ENCODE results near the gene CHIT1. TPM values are rescaled to one million over a fixed set of nuclear protein-coding genes. Genes with fewer than 3 reads are reported as not detected.

The CHIT1 gene
- total RNA-seq, 4 donors from 2014 or later: 0.49 to 244 (median 5.6) TPM

GRCh38 chr1:203270448-203270847 lies 41.0 kb upstream of the CHIT1 start:
- TF ChIP-seq, protein P1, sequence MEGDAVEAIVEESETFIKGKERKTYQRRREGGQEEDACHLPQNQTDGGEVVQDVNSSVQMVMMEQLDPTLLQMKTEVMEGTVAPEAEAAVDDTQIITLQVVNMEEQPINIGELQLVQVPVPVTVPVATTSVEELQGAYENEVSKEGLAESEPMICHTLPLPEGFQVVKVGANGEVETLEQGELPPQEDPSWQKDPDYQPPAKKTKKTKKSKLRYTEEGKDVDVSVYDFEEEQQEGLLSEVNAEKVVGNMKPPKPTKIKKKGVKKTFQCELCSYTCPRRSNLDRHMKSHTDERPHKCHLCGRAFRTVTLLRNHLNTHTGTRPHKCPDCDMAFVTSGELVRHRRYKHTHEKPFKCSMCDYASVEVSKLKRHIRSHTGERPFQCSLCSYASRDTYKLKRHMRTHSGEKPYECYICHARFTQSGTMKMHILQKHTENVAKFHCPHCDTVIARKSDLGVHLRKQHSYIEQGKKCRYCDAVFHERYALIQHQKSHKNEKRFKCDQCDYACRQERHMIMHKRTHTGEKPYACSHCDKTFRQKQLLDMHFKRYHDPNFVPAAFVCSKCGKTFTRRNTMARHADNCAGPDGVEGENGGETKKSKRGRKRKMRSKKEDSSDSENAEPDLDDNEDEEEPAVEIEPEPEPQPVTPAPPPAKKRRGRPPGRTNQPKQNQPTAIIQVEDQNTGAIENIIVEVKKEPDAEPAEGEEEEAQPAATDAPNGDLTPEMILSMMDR (IDR thresholded peaks at IDR 0.05; ENCODE audit: low read depth): no peak

DNA sequence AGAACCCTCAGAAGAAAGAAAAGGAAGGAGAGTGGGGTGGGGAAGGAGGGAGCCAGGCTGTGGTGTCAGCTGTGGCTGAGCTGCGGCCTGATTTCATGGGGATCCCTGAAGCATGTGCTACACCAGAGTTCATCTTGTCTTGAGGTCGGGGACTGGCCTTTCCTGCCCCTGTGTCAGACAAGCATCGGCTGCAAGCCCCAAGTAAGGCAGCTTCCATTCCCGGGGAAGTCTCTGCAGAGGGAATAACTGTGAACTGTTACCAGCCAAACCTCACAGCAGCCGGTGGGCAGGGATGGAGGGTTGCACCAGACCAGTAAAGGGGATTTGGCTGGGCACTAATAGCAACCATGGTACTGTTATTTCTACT lies 40.2 kb upstream of the CHIT1 start:
- TF ChIP-seq, protein P1 (IDR thresholded peaks at IDR 0.05; ENCODE audit: low read depth): no peak

GRCh38 chr1:203268901-203269653 lies 39.6 kb upstream of the CHIT1 start:
- TF ChIP-seq, protein P1 (IDR thresholded peaks at IDR 0.05; ENCODE audit: low read depth): no peak

DNA sequence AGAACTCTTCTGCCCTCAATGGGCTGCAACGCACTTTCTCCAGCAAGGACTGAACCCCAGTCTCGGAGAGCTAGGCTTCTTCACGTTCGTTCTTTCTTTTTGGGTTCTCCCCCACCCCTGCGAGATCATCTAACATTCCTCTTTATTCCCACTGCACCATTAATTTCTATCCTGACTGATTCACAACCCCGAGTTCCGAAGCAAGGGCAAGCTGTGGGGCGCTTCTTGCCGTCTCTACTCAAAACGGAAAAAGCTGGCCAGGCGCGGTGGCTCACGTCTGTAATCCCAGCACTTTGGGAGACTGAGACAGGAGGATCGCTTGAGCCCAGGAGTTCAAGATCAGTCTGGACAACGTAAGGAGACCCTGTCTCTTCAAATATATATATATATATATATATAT lies 38.4 kb upstream of the CHIT1 start:
- TF ChIP-seq, protein P1 (IDR thresholded peaks at IDR 0.05; ENCODE audit: low read depth): no peak

DNA sequence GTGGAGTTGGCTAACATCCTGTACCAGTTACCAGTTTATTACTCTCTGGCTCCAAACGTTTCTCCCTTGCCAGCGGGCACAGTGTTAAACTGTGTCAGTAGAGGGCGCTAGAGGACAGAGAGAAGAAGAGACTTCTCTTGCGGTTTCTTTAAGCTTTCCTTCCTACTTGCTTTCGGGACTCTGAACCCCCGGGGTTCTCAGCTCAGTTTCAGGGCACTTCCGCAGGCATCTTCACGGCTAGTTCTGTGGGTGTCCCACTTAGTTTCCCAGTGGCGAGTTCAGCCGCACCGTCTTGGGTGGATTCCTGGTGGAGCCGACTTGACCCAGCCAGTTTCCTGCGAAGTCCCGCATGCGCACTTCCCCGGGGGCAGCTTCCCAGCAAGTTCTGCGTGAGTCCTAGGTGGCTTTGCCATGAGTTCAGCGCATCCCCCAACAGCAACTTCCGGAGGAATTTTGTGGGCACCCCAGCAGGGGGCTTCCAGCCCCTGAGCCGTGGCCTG lies 37.9 kb upstream of the CHIT1 start:
- TF ChIP-seq, protein P1 (IDR thresholded peaks at IDR 0.05; ENCODE audit: low read depth): no peak

GRCh38 chr1:203265541-203265940 lies 36.1 kb upstream of the CHIT1 start:
- TF ChIP-seq, protein P1 (IDR thresholded peaks at IDR 0.05; ENCODE audit: low read depth): no peak

GRCh38 chr1:203264052-203264501 lies 34.6 kb upstream of the CHIT1 start:
- TF ChIP-seq, protein P1 (IDR thresholded peaks at IDR 0.05; ENCODE audit: low read depth): no peak

Measured in subcutaneous adipose tissue (tissue), 4 donors.